Stimulated activated CD4-positive, alpha-beta T cell treated with anti-CD3 and anti-CD28 coated beads, Interleukin-12 subunit alpha, Interleukin-12 subunit beta, amount 100 ng/mL, for 24 hours (primary cell): ENCODE data around the gene MAPT.
"Not testable (repeated sequence)": the region's sequence is repeated elsewhere in the genome, so short reads cannot be mapped to it uniquely, and the experiment has no call there.

Experiments
- DNase-seq, 2 experiments: peaks; one replicate each; pipeline ENCODE4 v3.0.0-alpha.2; 2020; ENCODE audit warnings: low read depth in 2 of 2

The MAPT gene

GRCh38 chr17:45862127-45862526, 32.2 kb upstream of the MAPT start:
- not testable (repeated sequence) for DNase-seq

GRCh38 chr17:45863857-45864654, 30.3 kb upstream of the MAPT start:
- no peak for DNase-seq

- DNase-seq: no peak
Measured at GRCh38 chr17:45867171-45867570, 27.2 kb upstream of the MAPT start.

- DNase-seq: no peak
Measured at GRCh38 chr17:45867702-45868101, 26.7 kb upstream of the MAPT start.

- no peak for DNase-seq
Measured at GRCh38 chr17:45868276-45868675, 26.1 kb upstream of the MAPT start.

GRCh38 chr17:45869676-45870341, 24.5 kb upstream of the MAPT start:
- no peak for DNase-seq

- no peak for DNase-seq
Measured at GRCh38 chr17:45870342-45870974, 23.9 kb upstream of the MAPT start.

- no peak for DNase-seq
Measured at GRCh38 chr17:45871718-45872117, 22.6 kb upstream of the MAPT start.

GRCh38 chr17:45873728-45874127, 20.6 kb upstream of the MAPT start:
- DNase-seq: no peak

- DNase-seq: no peak
Measured at GRCh38 chr17:45874151-45874550, 20.2 kb upstream of the MAPT start.

GRCh38 chr17:45876539-45876938, 17.8 kb upstream of the MAPT start:
- DNase-seq: no peak

- DNase-seq: no peak
Measured at GRCh38 chr17:45877467-45877866, 16.9 kb upstream of the MAPT start.

GRCh38 chr17:45883063-45883462, 11.3 kb upstream of the MAPT start:
- no peak for DNase-seq

GRCh38 chr17:45886852-45887251, 7.5 kb upstream of the MAPT start:
- no peak for DNase-seq

- no peak for DNase-seq
Measured at GRCh38 chr17:45888392-45888791, 6.0 kb upstream of the MAPT start.

- DNase-seq: no peak
Measured at GRCh38 chr17:45889579-45889978, 4.8 kb upstream of the MAPT start.

GRCh38 chr17:45893725-45894021, 681 bp upstream of the MAPT start:
- no peak for DNase-seq

- DNase-seq: no peak
Measured at GRCh38 chr17:45895304-45895968, 1.1 kb downstream of the MAPT start.

- no peak for DNase-seq
Measured at GRCh38 chr17:45895969-45896785, 1.8 kb downstream of the MAPT start.

GRCh38 chr17:45896803-45897693, 2.7 kb downstream of the MAPT start:
- DNase-seq: no peak

- no peak for DNase-seq
Measured at GRCh38 chr17:45900136-45900535, 5.8 kb downstream of the MAPT start.
